ENCODE measurements around the gene MUCL3. TPM values are rescaled to one million over a fixed set of nuclear protein-coding genes. Genes with fewer than 3 reads are reported as not detected.
"Not testable (repeated sequence)": the region's sequence is repeated elsewhere in the genome, so short reads cannot be mapped to it uniquely, and the experiment has no call there.

MUCL3 gene
- total RNA-seq, 1 donor from 2014 or later: not detected

DNA sequence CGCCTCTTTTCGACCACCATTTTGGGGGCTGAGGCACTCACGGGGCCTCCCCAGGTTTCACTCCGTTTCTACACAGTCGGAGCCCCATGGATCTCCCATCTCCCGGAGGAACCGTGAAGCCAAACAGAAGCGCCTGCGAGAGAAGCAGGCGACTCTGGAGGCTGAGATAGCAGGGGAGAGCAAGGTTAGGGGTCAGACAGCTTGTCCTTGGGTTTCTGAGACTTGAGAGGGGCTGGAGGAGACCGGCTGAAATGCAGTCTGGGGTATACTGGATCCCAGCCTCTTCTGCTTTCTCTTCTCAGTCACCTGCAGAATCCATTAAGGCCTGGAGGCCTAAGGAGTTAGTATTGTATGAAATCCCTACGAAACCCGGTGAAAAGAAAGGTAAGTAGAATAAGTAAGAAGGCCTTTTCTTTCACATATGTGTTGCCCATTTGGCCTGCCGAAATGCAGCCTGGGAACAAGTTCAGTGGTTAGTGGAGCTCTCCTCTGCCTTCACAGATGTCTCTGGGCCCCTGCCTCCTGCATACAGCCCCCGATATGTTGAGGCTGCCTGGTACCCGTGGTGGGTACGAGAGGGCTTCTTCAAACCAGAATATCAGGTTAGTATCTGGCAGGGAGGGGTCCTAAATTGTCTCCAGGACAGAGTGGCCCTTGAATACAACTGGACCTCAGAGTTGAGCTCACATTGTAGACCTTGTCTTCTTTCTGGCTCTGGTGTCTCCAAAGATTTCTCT lies 25.8 kb upstream of the MUCL3 start:
- peak overlapping the region; percentile 97 for H3K4me3 Mint-ChIP-seq (ENCODE audit: low read depth)
- intact Hi-C loops (cut with micrococcal nuclease): loop anchor here (2.0 kb wide), 2 partner anchors 164 to 172 kb away; no protein-coding TSS in a partner anchor
- H3K4me1 Mint-ChIP-seq (ENCODE audit: low read depth): peaks cover 16% of the 10 kb centered on the region
- H3K36me3 Mint-ChIP-seq (ENCODE audit: low read depth): peaks cover 68% of the 10 kb centered on the region
- H3K9me3 Mint-ChIP-seq: no peaks in the 10 kb centered on the region
- no peaks in the 10 kb centered on the region for H3K27me3 Mint-ChIP-seq (ENCODE audit: low read depth)
- H3K27ac Mint-ChIP-seq: peak overlapping the region; percentile 88
- no peak for DNase-seq (ENCODE audit: low spot score)

GRCh38 chr6:30915591-30915946 lies 25.2 kb upstream of the MUCL3 start:
- peaks cover 16% of the 10 kb centered on the region for H3K4me1 Mint-ChIP-seq (ENCODE audit: low read depth)
- H3K27ac Mint-ChIP-seq: peak overlapping the region; percentile 28
- peaks cover 70% of the 10 kb centered on the region for H3K36me3 Mint-ChIP-seq (ENCODE audit: low read depth)
- H3K27me3 Mint-ChIP-seq (ENCODE audit: low read depth): no peaks in the 10 kb centered on the region
- DNase-seq (ENCODE audit: low spot score): no peak
- intact Hi-C loops (cut with micrococcal nuclease): loop anchor here (2.0 kb wide), 2 partner anchors 163 to 171 kb away; no protein-coding TSS in a partner anchor
- H3K4me3 Mint-ChIP-seq (ENCODE audit: low read depth): peak overlapping the region; percentile 97
- no peaks in the 10 kb centered on the region for H3K9me3 Mint-ChIP-seq

DNA sequence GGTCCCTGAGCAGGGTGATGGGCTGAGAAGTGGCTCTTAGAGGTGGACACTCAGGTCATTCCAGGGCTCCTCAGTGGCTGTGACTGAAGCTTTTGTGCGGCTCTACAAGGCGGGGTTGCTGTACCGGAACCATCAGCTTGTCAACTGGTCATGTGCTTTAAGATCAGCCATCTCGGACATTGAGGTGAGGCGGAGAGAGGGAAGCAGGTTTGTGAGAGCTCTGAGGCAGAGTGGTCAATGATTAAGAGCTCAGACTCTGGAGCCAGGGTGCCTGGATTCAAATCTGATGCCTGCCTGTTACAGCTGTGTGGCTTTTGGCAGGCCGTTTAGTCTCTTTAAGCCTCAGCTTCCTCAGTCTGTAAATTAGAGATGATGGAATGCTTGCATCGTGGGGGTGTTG lies 23.7 kb upstream of the MUCL3 start:
- intact Hi-C loops (cut with micrococcal nuclease): no loop called here
- peaks cover 66% of the 10 kb centered on the region for H3K36me3 Mint-ChIP-seq (ENCODE audit: low read depth)
- DNase-seq (ENCODE audit: low spot score): no peak
- no peak overlapping the region for H3K27ac Mint-ChIP-seq
- peaks cover 16% of the 10 kb centered on the region for H3K4me1 Mint-ChIP-seq (ENCODE audit: low read depth)
- H3K27me3 Mint-ChIP-seq (ENCODE audit: low read depth): no peaks in the 10 kb centered on the region
- no peak overlapping the region for H3K4me3 Mint-ChIP-seq (ENCODE audit: low read depth)
- no peaks in the 10 kb centered on the region for H3K9me3 Mint-ChIP-seq

- Mint-ChIP-seq H3K27me3 (ENCODE audit: low read depth) (no peaks in the 10 kb centered on the region), H3K27ac (no peak overlapping the region), H3K4me1 (ENCODE audit: low read depth) (peaks cover 16% of the 10 kb centered on the region), H3K9me3 (no peaks in the 10 kb centered on the region), H3K36me3 (ENCODE audit: low read depth) (peaks cover 66% of the 10 kb centered on the region), H3K4me3 (ENCODE audit: low read depth) (no peak overlapping the region)
- intact Hi-C loops (cut with micrococcal nuclease): no loop called here
- DNase-seq (ENCODE audit: low spot score): no peak
Observed at GRCh38 chr6:30917487-30917886, 23.3 kb upstream of the MUCL3 start.

DNA sequence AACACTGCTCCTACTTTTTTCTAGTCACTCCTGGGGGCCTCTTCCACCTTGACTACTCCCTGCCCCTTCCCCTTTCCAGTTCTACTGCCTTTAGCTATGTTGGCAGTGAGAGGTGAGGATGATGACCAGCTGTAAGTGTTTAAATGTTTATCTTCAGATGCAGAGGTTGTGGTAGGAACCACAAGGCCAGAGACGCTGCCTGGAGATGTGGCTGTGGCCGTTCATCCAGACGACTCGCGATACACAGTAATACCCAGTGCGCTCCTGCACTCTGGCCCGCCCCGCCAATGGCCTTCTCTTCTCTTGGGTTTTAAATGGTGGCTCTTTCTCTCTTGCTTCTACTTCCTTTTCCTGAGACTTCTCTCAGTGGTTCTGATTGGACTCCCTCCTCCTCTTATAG lies 22.1 kb upstream of the MUCL3 start:
- Mint-ChIP-seq H3K27me3 (ENCODE audit: low read depth) (no peaks in the 10 kb centered on the region), H3K36me3 (ENCODE audit: low read depth) (peaks cover 66% of the 10 kb centered on the region), H3K4me1 (ENCODE audit: low read depth) (peaks cover 10% of the 10 kb centered on the region), H3K4me3 (ENCODE audit: low read depth) (no peak overlapping the region), H3K9me3 (no peaks in the 10 kb centered on the region), H3K27ac (no peak overlapping the region)
- intact Hi-C loops (cut with micrococcal nuclease): no loop called here
- DNase-seq (ENCODE audit: low spot score): no peak

GRCh38 chr6:30922447-30922852 lies 18.3 kb upstream of the MUCL3 start:
- Mint-ChIP-seq H3K4me1 (ENCODE audit: low read depth) (no peaks in the 10 kb centered on the region), H3K9me3 (no peaks in the 10 kb centered on the region), H3K27me3 (ENCODE audit: low read depth) (no peaks in the 10 kb centered on the region), H3K36me3 (ENCODE audit: low read depth) (peaks cover 66% of the 10 kb centered on the region), H3K4me3 (ENCODE audit: low read depth) (no peak overlapping the region), H3K27ac (no peak overlapping the region)
- intact Hi-C loops (cut with micrococcal nuclease): no loop called here
- DNase-seq (ENCODE audit: low spot score): no peak

DNA sequence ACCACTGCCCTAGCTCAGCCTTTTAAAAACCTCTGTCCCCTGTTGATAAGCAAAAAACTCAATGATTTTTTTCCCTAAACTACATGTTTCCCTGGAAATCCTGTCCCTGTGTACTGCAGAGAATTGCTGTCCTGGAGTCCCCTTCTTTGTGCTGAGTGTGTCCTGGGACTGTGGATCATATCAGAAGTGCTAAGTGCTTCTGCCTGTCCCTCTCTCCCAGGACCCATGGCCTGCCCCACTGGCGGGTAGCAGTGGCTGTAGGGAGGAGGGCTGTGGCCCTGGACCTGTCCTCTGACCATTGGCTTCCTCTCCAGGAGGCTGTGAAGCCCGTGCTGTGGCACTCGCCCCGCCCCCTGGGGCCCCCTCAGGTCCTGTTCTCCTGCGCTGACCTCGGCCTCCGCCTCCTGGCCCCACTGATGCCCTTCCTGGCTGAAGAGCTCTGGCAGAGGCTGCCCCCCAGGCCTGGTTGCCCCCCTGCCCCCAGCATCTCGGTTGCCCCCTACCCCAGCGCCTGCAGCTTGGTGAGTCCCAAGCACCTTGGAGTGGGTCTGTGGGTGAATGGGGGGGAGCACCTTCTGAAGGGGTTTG lies 16.6 kb upstream of the MUCL3 start:
- intact Hi-C loops (cut with micrococcal nuclease); DNase-seq (ENCODE audit: low spot score); H3K4me3 Mint-ChIP-seq (ENCODE audit: low read depth); H3K27me3 Mint-ChIP-seq (ENCODE audit: low read depth); H3K27ac Mint-ChIP-seq; H3K9me3 Mint-ChIP-seq; H3K4me1 Mint-ChIP-seq (ENCODE audit: low read depth): not testable (repeated sequence)
- H3K36me3 Mint-ChIP-seq (ENCODE audit: low read depth): peaks cover 69% of the 10 kb centered on the region

GRCh38 chr6:30926644-30927043 lies 14.1 kb upstream of the MUCL3 start:
- H3K27ac Mint-ChIP-seq: no peak overlapping the region
- H3K27me3 Mint-ChIP-seq (ENCODE audit: low read depth): no peaks in the 10 kb centered on the region
- no peaks in the 10 kb centered on the region for H3K4me1 Mint-ChIP-seq (ENCODE audit: low read depth)
- no peak overlapping the region for H3K4me3 Mint-ChIP-seq (ENCODE audit: low read depth)
- no peaks in the 10 kb centered on the region for H3K9me3 Mint-ChIP-seq
- peaks cover 54% of the 10 kb centered on the region for H3K36me3 Mint-ChIP-seq (ENCODE audit: low read depth)
- DNase-seq (ENCODE audit: low spot score): no peak
- intact Hi-C loops (cut with micrococcal nuclease): no loop called here

GRCh38 chr6:30927080-30927479 lies 13.7 kb upstream of the MUCL3 start:
- H3K4me3 Mint-ChIP-seq (ENCODE audit: low read depth); H3K4me1 Mint-ChIP-seq (ENCODE audit: low read depth); DNase-seq (ENCODE audit: low spot score); H3K27ac Mint-ChIP-seq; H3K9me3 Mint-ChIP-seq; intact Hi-C loops (cut with micrococcal nuclease); H3K27me3 Mint-ChIP-seq (ENCODE audit: low read depth): not testable (repeated sequence)
- H3K36me3 Mint-ChIP-seq (ENCODE audit: low read depth): peaks cover 50% of the 10 kb centered on the region

- H3K27me3 Mint-ChIP-seq (ENCODE audit: low read depth): peaks cover 3% of the 10 kb centered on the region
- peaks cover 34% of the 10 kb centered on the region for H3K36me3 Mint-ChIP-seq (ENCODE audit: low read depth)
- DNase-seq (ENCODE audit: low spot score): no peak
- H3K4me3 Mint-ChIP-seq (ENCODE audit: low read depth): no peak overlapping the region
- no peaks in the 10 kb centered on the region for H3K4me1 Mint-ChIP-seq (ENCODE audit: low read depth)
- no peaks in the 10 kb centered on the region for H3K9me3 Mint-ChIP-seq
- intact Hi-C loops (cut with micrococcal nuclease): no loop called here
- H3K27ac Mint-ChIP-seq: no peak overlapping the region
Observed at GRCh38 chr6:30928677-30929076, 12.1 kb upstream of the MUCL3 start.

DNA sequence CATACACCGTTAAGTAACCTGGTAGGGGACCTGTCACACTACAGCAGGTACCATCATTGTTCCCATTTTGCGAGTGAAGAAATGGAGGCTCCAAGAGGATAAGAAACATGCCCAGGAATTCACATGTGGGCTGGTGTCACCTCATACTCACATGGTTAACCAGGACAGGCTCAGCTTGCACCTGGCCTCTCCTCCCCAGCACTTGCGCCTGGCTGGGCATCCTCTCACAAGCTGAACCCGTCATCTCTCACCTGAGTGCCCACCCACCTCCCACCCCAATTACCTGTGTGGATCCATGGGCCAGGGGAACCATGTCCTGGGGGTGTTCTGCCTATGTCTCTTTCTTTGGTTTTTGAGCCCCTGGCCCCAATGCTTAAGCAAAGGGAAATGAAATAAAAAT lies 10.3 kb upstream of the MUCL3 start:
- Mint-ChIP-seq H3K9me3 (no peaks in the 10 kb centered on the region), H3K27ac (no peak overlapping the region), H3K27me3 (ENCODE audit: low read depth) (peaks cover 6% of the 10 kb centered on the region), H3K4me1 (ENCODE audit: low read depth) (no peaks in the 10 kb centered on the region), H3K4me3 (ENCODE audit: low read depth) (no peak overlapping the region), H3K36me3 (ENCODE audit: low read depth) (peaks cover 26% of the 10 kb centered on the region)
- no peak for DNase-seq (ENCODE audit: low spot score)
- intact Hi-C loops (cut with micrococcal nuclease): no loop called here

- no peak overlapping the region for H3K4me3 Mint-ChIP-seq (ENCODE audit: low read depth)
- no peak for DNase-seq (ENCODE audit: low spot score)
- no peak overlapping the region for H3K27ac Mint-ChIP-seq
- H3K4me1 Mint-ChIP-seq (ENCODE audit: low read depth): no peaks in the 10 kb centered on the region
- H3K9me3 Mint-ChIP-seq: no peaks in the 10 kb centered on the region
- peaks cover 24% of the 10 kb centered on the region for H3K36me3 Mint-ChIP-seq (ENCODE audit: low read depth)
- intact Hi-C loops (cut with micrococcal nuclease): no loop called here
- peaks cover 8% of the 10 kb centered on the region for H3K27me3 Mint-ChIP-seq (ENCODE audit: low read depth)
Observed at GRCh38 chr6:30931272-30931671, 9.5 kb upstream of the MUCL3 start.

GRCh38 chr6:30931969-30932645 lies 8.7 kb upstream of the MUCL3 start, which contains the start of gene SFTA2:
SFTA2 (minus strand) TSS chr6:30932170; CDS start chr6:30932096, 74 bp downstream.
- Mint-ChIP-seq H3K4me1 (ENCODE audit: low read depth) (no peaks in the 10 kb centered on the region), H3K36me3 (ENCODE audit: low read depth) (peaks cover 18% of the 10 kb centered on the region), H3K27ac (no peak within 1 kb of the TSS), H3K4me3 (ENCODE audit: low read depth) (no peak within 1 kb of the TSS), H3K27me3 (ENCODE audit: low read depth) (peaks cover 12% of the 10 kb centered on the region), H3K9me3 (no peaks in the 10 kb centered on the region)
- intact Hi-C loops (cut with micrococcal nuclease): no loop called here
- DNase-seq (ENCODE audit: low spot score): no peak

Measured in activated T-helper 2 cell treated with anti-CD3 and anti-CD28 coated beads, Interferon-gamma antibody, Interleukin-2, Interleukin-4, amounts not matched to agents 10 μg/mL and 5 μg/mL and 100 μg/mL, durations not matched to agents 14 hours and 24 hours and 36 hours (primary cell).